NOMO-1 (cell line): Measurements from ENCODE around the gene PPIL4.
"Not testable (repeated sequence)": the region's sequence is repeated elsewhere in the genome, so short reads cannot be mapped to it uniquely, and the experiment has no call there.

Experiments used
- DNase-seq, 2 experiments: peaks; one replicate each; lab custom pipeline; 2025; ENCODE audit not compliant: unreplicated experiment in 2 of 2; lab: John Stamatoyannopoulos, UW

Gene PPIL4

GRCh38 chr6:149462712-149463111 lies 83.1 kb downstream of the PPIL4 start:
- not testable (repeated sequence) for DNase-seq

DNA sequence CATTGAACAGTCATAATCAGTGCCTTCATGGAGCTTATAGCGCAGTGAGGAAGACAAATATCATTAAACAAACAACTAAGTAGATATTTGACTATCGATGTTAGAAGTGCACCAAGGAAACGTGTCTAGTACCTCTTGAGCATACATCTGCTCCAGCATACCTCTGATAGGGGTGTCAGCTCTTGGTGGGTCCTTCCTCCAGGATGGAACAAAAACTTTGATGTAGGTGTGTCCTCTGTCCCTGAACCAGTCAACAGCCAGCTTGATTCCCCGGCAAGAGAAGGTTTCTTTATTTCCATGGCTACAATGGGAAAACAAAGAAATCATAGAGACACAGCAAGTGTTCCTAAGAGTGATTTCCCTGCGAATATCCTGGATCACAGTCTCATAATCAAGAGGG lies 84.2 kb downstream of the PPIL4 start:
- no peak for DNase-seq

DNA sequence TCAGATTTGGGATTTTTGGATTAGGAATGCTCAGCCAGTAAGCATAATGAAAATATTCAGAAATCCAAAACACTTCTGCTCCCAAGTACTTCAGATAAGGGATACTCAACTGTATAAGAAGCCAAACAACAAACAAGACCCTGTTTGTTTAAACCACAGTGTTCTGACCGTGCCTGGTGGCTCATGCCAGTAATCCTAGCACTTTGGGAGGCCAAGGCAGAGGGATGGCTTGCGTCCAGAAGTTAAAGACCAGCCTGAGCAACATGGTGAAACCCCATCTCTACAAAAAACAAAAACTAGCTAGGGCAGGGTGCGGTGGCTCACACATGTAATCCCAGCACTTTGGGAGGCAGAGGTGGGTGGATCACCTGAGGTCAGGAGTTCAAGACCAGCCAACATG lies 85.6 kb downstream of the PPIL4 start:
- not testable (repeated sequence) for DNase-seq

- no peak for DNase-seq
Measured at GRCh38 chr6:149459761-149460160, 86.1 kb downstream of the PPIL4 start.

DNA sequence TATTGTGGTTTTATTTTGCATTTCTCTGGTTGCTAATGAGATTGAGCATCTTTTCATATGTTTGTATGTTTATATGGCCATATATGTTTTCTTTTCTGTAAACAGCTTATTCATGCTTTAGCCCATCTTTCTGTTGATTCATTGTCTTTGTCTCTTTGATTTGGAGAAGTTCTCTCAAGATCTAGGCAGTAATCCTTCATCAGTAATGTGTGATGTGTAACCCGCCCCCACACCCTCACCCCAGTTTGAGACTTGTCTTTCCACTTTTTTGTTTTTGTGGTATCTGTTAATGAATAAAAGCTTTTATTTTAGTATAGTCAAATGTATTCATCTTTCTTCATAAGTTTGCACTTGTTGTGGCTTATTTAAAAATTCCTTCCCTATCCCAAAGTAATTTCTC lies 87.0 kb downstream of the PPIL4 start:
- no peak for DNase-seq

- no peak for DNase-seq
Measured at GRCh38 chr6:149458196-149458595, 87.6 kb downstream of the PPIL4 start.

DNA sequence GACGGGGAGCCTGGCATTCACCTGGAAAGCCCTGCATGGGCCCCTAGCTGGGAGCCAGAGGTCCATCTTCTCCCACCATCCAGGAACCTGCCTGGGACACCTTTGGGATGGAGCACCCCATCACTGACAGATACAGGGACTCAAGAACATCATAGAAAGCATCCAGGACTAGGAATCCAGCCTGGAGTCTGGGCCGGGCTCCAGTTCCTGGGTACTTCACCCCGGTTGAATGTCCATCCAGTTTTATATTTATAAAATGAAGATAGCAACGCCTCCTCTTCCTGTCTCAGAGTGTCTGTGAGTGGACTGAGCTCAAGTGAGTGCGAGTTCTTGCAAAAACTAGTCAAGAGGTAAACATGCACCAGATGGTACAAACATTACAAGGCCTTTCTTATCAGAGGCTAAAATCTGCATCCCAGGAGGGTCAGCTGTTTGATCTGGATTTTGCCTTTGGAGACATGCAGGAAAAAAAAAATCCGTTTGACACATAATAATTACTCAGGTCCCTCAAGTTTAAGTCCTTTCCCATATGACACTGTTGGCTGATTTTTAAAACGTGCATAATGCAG lies 88.4 kb downstream of the PPIL4 start:
- DNase-seq, result no peak

DNA sequence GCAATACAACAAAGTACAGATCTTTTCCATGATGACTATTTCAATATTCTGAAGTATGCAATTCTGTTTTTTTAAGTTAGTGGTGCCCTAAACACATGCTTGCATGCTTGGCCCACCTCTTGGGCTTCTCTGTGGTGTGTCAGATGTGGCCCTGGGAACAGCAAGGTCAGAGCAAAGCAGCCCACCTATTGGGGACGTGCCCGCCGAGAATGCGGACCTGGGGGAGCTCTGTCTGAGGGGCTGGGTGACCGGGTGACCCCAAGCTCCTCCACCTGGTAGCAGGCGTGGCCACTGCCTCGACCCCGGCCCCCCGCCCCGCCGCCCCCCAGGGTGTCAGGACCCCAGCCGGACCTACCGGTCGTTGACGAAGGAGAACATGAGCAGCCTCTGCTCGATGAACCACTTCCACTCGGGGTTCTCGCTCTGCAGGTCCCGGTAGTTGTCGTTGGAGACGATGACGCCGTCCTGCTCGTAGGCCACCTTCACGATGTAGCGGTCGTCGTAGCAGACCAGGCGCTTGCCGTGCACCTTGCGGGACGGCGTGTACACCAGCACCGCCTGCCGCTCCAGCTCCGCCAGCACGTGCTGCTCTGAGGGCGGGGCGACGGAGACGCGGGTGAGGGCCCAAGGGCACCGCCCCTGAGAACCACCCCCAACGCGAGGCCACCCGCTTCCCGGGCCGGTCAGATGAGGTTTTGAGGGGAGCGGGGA lies 89.4 kb downstream of the PPIL4 start:
- no peak for DNase-seq

- DNase-seq, result no peak
Measured at GRCh38 chr6:149455031-149455732, 90.7 kb downstream of the PPIL4 start.
